HFF-Myc (cell line): ENCODE data around the gene CCDC158.

Experiments
- DNase-seq: peaks from one replicate; pipeline ENCODE4 v3.0.0-alpha.2; 2011; ENCODE audit warnings: low read depth; ENCODE audit errors: extremely low read depth
- H3K4me3 ChIP-seq: replicated peaks from 2 replicates; pipeline ENCODE4 v1.5.1; 2011; ENCODE audit warnings: low read depth, mild to moderate bottlenecking, control low read depth, low read length
- TF ChIP-seq, protein P1 (sequence below): IDR thresholded peaks from 2 replicates; pipeline ENCODE4 v1.5.1; 2012; ENCODE audit warnings: mild to moderate bottlenecking, low read depth, low read length, control low read depth; ENCODE audit errors: missing control alignments

CCDC158 gene

DNA sequence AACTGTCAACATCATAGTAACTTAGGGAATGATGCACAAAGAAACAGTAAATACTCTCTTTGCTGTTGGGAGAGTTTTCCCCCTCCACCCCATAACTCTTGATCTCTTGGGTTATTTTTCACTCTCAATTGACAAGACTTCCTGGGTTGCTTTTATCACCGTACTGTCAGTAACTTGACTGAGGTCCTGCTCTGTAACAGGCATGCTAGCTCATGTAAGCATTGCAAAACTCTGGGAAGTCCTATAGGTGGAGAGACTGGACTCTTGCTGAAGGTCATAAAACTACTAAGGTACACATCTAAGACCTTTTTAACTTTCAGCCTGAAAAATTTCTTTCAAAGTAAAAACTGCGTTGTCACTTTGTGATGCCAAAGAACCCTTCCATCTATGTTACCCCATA is 25.0 kb upstream of the CCDC158 start:
- TF ChIP-seq, protein P1, sequence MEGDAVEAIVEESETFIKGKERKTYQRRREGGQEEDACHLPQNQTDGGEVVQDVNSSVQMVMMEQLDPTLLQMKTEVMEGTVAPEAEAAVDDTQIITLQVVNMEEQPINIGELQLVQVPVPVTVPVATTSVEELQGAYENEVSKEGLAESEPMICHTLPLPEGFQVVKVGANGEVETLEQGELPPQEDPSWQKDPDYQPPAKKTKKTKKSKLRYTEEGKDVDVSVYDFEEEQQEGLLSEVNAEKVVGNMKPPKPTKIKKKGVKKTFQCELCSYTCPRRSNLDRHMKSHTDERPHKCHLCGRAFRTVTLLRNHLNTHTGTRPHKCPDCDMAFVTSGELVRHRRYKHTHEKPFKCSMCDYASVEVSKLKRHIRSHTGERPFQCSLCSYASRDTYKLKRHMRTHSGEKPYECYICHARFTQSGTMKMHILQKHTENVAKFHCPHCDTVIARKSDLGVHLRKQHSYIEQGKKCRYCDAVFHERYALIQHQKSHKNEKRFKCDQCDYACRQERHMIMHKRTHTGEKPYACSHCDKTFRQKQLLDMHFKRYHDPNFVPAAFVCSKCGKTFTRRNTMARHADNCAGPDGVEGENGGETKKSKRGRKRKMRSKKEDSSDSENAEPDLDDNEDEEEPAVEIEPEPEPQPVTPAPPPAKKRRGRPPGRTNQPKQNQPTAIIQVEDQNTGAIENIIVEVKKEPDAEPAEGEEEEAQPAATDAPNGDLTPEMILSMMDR: no peak
- no peak for DNase-seq
- H3K4me3 ChIP-seq: no peak overlapping the region

DNA sequence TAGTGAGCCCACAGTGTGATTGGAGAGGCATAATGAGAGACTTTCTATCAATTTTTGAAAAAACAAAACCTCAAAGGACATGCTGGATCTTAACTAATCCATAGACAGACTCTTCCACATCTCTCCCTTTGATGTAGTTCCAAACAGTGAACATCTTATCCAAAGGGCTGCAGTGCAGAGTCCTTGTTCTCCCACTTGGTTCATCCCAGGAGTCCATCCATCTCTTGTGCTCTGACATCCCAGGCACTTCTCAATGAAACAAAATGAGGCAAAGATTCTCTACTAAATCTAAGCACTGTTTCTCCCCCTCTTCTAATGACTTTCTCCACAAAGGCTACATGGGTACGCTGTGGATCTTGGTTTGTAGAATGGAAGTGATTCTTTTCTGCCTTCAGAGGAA is 22.4 kb upstream of the CCDC158 start:
- no peak for DNase-seq
- TF ChIP-seq, protein P1: no peak
- H3K4me3 ChIP-seq: no peak overlapping the region

DNA sequence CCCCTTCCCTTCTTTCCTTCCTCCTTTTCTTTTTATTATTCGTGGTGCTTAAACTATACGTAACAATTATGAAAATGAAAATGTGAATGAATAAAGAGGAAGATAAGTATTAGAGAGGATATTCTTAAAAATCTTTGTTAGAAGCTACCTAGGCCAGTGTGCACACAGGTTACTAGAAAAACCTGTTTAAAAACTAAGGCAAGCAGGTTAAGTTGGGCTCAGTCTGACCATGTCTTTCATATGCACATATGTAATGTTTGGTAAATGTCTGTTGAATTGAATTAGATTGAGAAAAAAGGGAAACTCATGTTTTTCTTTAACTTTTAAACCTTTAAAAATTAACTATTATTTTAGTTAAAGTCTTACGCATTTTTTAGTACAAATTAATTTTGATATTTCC is 21.9 kb upstream of the CCDC158 start:
- no peak overlapping the region for H3K4me3 ChIP-seq
- no peak for DNase-seq
- TF ChIP-seq, protein P1: no peak

DNA sequence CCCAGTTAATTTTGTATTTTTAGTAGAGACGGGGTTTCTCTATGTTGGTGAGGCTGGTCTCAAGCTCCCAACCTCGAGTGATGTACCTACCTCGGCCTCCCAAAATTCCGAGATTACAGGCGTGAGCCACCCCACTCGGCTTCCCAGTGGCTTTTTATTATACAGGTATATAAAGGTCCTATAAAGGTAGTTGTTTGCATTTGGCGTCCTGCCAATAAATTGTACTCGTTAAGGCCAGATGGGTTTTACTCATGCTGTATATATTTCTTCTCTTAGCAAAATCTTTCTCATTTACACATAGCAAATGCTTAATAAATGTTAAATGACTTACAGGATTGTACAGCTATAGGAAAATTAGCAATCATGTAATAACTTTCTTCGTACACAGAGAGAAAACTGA is 20.9 kb upstream of the CCDC158 start:
- TF ChIP-seq, protein P1: no peak
- DNase-seq: no peak
- no peak overlapping the region for H3K4me3 ChIP-seq

DNA sequence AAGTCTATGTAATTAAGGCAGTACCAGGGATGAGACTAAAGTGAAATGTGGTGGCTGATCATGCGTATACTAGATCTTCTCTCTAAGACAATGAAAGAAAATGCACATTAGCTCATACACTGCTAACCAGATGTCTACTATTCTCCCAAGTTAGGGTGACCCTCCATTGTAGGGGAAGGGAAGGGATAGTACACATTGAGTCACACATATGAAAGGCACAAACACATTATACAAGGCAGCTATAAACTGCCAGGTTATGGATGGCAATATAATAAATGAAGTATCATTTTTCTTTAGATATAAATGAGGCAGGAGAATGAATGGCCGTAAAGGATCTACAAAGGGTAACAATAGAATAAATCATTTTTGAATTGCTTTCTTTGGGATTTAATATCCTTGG is 18.6 kb upstream of the CCDC158 start:
- no peak for DNase-seq
- TF ChIP-seq, protein P1: no peak

DNA sequence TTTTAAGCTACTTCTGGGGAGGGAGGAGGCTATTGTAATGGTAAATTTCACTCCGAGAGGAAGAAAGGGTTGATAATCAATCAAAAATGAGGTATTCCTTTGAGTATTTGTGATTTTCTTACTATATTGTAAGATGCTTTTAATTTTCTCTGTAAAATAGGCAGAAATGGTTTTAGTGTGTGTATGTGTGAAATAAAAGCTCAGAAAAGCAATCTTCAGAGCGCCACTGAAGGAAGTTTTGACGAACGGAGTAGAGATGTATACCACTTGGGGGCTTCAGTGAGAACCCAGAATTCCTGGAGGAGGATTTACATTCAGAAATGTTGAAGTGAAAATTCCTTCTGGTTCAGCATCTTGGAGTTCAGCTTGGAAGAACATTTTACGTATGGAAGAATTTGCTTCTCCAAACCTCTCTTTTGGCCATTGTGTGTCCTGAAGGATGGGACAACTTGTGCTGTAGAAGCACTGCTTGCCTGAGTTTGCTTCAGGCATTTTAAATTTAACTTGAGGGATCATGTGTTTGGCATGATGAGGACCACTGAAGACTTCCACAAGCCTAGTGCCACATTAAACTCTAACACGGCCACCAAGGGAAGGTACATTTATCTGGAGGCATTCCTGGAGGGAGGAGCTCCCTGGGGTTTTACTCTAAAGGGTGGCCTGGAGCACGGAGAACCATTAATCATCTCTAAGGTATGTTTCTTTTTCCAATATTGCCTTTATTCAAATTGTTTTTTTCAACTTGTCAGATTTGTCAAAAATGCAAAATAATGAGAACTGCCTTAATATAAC is 14.8 kb upstream of the CCDC158 start:
- DNase-seq: no peak
- H3K4me3 ChIP-seq: no peak overlapping the region
- TF ChIP-seq, protein P1: no peak

More for the DNA sequence above, 18.6 kb upstream of the CCDC158 start:
- H3K4me3 ChIP-seq: no peak overlapping the region

DNA sequence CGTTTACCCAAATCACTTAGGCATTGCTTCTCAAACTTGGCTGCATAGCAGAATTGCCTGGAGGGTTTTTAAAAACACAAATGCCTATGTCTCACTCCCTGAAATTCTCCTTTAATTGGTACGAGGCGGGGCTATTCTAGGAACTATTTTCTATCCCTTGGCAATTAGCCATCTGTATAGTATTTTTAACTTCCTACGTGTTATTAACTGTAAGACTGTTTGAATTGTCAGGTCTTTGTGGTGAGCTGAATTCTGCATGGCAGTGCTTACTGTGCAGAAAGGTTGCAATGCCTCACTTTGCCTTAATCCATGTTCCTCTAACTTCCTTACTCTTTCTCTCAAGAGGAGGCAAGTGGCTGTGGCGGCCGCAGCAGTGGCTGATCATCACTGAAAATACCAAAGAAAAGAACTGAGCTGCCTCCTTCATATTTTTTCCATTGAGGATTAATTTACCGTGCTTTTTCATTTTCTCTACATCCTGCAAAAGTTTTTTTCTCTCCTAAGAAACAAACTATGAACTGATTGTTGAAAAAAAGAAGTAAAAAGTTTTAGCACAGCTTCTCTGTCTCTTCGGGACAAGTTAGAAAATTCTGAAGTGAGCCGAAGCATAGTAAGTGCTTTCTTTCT is 14.1 kb upstream of the CCDC158 start, which contains the start of gene SHROOM3:
TSS of gene SHROOM3 (plus strand) at position 329 of the 627 bp plus-strand sequence. CDS start 824 bp downstream, outside the sequence.
- TF ChIP-seq, protein P1: no peak
- no peak within 1 kb of the TSS for H3K4me3 ChIP-seq
- no peak for DNase-seq
